GM12872 (cell line): Measurements from ENCODE around the gene ERCC4.

Source experiments
- CTCF ChIP-seq: IDR thresholded peaks from 3 replicates; pipeline ENCODE4 v1.5.1; 2011; ENCODE audit warnings: low read depth, mild to moderate bottlenecking, low read length, moderate library complexity; ENCODE audit not compliant: insufficient read depth

Gene ERCC4

GRCh38 chr16:13892301-13892700, 27.7 kb upstream of the ERCC4 start:
- TF ChIP-seq CTCF, result no peak

GRCh38 chr16:13895516-13895915, 24.4 kb upstream of the ERCC4 start:
- TF ChIP-seq CTCF, result no peak

GRCh38 chr16:13896543-13897182, 23.3 kb upstream of the ERCC4 start:
- peak; percentile 49 for TF ChIP-seq CTCF

- no peak for TF ChIP-seq CTCF
These were observed 22.1 kb upstream of the ERCC4 start for GRCh38 chr16:13897806-13898205.

GRCh38 chr16:13898233-13898632, 21.7 kb upstream of the ERCC4 start:
- TF ChIP-seq CTCF, result no peak

GRCh38 chr16:13902052-13902451, 17.9 kb upstream of the ERCC4 start:
- TF ChIP-seq CTCF, result no peak

GRCh38 chr16:13902677-13903076, 17.3 kb upstream of the ERCC4 start:
- no peak for TF ChIP-seq CTCF

- no peak for TF ChIP-seq CTCF
These were observed 15.7 kb upstream of the ERCC4 start for GRCh38 chr16:13904179-13904691.
